ENCODE results near the gene CDH23. TPM values are rescaled to one million over a fixed set of nuclear protein-coding genes. Genes with fewer than 3 reads are reported as not detected.

Gene CDH23
- total and polyA plus RNA-seq, 9 of the 15 experiments (the other 6 are each of a cell fraction or from before 2014, with no cell fraction given), result 0.18 to 1.2 (median 0.47) TPM

DNA sequence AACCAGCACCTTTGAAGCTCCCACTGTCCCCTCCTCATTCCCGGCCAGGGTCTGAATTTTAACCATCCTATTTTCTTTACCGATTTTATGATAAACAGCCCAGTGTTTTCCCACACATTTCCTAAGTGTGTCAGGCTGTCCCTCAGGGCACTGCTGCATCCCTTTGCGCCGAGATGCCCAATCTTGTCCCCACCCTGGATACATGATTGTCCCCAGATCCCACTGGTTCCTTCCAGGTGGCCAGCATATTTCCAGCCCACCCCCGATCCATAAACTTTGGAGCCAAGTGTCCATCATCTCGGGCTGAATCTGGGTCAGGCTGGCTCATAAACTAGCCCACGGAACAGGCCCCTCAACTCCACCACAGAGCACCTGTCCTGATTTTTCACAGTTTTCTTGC lies 137.2 kb downstream of the CDH23 start:
- 31% methylated on average over 7 of the region's 7 CpGs for WGBS (ENCODE audit: insufficient coverage, low coverage, missing lambda C conversion rate)

More for the DNA sequence above, 137.2 kb downstream of the CDH23 start:
- no peak overlapping the region for H3K4me2 ChIP-seq (ENCODE audit: insufficient read depth, low read length)
- no peak overlapping the region for H3K4me3 ChIP-seq
- in situ Hi-C loops (cut with MboI), result no loop called here
- intact Hi-C loops (cut with micrococcal nuclease), result no loop called here
- ChIA-PET CTCF (ENCODE audit: low intra/inter-chr PET ratio) (no interaction called here), POLR2A (interaction anchor here (1.4 kb wide), 1 partner anchor 9 kb away, joined by 3 read pairs; no protein-coding TSS in a partner anchor)
- DNase-seq (ENCODE audit: extremely low read depth in 1 of 4, low spot score in 3 of 4), result no peak
- H3K9ac ChIP-seq (ENCODE audit: insufficient read depth in 1 of 2, low read depth in 2 of 2, low read length in 2 of 2), result 0 out of 4 replicates have a peak overlapping the region, but pooled peaks of 1 of the 2 experiments have one; percentile 15
- no peak for FAIRE-seq
- H3K36me3 ChIP-seq (ENCODE audit: control insufficient read depth, insufficient read depth, low read length), result no peaks in the 10 kb centered on the region
- no peaks in the 10 kb centered on the region for H3K9me3 ChIP-seq (replicated peaks; ENCODE audit: control insufficient read depth, insufficient read depth, low read depth, low read length)
- peaks cover under 1 to 53% of the 10 kb centered on the region in 2 experiments; a peak in 3 of 5 replicates for H3K27me3 ChIP-seq (ENCODE audit: control insufficient read depth in 2 of 2, insufficient read depth in 2 of 2, low read length in 2 of 2)
- H3K4me1 ChIP-seq (replicated peaks in 1 of 2; ENCODE audit: control insufficient read depth in 2 of 2, insufficient read depth in 2 of 2, low read length in 2 of 2), result peaks cover 0 to 29% of the 10 kb centered on the region in 2 experiments; a peak in 4 of 5 replicates
- ATAC-seq, result no peak
- no peak overlapping the region for H3K27ac ChIP-seq (ENCODE audit: extremely low read depth, low read depth, low read length)
- no peak overlapping the region for H2AFZ ChIP-seq (ENCODE audit: low read depth, low read length)
- BruUV-seq (replicated peaks), result no TSS peak
- no peak for TF ChIP-seq ILF3 (IDR thresholded peaks at IDR 0.05; ENCODE audit: borderline replicate concordance)
- no peak for TF ChIP-seq SAFB2 (IDR thresholded peaks at IDR 0.05; ENCODE audit: borderline replicate concordance, low read depth, low read length, severe bottlenecking)
- TF ChIP-seq, protein P1, sequence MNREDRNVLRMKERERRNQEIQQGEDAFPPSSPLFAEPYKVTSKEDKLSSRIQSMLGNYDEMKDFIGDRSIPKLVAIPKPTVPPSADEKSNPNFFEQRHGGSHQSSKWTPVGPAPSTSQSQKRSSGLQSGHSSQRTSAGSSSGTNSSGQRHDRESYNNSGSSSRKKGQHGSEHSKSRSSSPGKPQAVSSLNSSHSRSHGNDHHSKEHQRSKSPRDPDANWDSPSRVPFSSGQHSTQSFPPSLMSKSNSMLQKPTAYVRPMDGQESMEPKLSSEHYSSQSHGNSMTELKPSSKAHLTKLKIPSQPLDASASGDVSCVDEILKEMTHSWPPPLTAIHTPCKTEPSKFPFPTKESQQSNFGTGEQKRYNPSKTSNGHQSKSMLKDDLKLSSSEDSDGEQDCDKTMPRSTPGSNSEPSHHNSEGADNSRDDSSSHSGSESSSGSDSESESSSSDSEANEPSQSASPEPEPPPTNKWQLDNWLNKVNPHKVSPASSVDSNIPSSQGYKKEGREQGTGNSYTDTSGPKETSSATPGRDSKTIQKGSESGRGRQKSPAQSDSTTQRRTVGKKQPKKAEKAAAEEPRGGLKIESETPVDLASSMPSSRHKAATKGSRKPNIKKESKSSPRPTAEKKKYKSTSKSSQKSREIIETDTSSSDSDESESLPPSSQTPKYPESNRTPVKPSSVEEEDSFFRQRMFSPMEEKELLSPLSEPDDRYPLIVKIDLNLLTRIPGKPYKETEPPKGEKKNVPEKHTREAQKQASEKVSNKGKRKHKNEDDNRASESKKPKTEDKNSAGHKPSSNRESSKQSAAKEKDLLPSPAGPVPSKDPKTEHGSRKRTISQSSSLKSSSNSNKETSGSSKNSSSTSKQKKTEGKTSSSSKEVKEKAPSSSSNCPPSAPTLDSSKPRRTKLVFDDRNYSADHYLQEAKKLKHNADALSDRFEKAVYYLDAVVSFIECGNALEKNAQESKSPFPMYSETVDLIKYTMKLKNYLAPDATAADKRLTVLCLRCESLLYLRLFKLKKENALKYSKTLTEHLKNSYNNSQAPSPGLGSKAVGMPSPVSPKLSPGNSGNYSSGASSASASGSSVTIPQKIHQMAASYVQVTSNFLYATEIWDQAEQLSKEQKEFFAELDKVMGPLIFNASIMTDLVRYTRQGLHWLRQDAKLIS (CRISPR knock-in tag; IDR thresholded peaks at IDR 0.05), result no peak
- no peak for TF ChIP-seq SMAD3 (CRISPR knock-in tag; conservative IDR thresholded peaks at IDR 0.05)
- TF ChIP-seq SIRT6 (IDR thresholded peaks at IDR 0.05; ENCODE audit: low read depth, low read length), result no peak
- no peak for TF ChIP-seq RBM34 (IDR thresholded peaks at IDR 0.05; ENCODE audit: borderline replicate concordance, insufficient read depth, low read length)
- no peak for TF ChIP-seq CSDE1 (IDR thresholded peaks at IDR 0.05)
- no peak for TF ChIP-seq MEIS2 (IDR thresholded peaks at IDR 0.05; ENCODE audit: partially characterized antibody)
- no peak for TF ChIP-seq XRCC5 (IDR thresholded peaks at IDR 0.05; ENCODE audit: low read depth, low read length)
- TF ChIP-seq, protein P2, sequence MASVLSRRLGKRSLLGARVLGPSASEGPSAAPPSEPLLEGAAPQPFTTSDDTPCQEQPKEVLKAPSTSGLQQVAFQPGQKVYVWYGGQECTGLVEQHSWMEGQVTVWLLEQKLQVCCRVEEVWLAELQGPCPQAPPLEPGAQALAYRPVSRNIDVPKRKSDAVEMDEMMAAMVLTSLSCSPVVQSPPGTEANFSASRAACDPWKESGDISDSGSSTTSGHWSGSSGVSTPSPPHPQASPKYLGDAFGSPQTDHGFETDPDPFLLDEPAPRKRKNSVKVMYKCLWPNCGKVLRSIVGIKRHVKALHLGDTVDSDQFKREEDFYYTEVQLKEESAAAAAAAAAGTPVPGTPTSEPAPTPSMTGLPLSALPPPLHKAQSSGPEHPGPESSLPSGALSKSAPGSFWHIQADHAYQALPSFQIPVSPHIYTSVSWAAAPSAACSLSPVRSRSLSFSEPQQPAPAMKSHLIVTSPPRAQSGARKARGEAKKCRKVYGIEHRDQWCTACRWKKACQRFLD (CRISPR knock-in tag; IDR thresholded peaks at IDR 0.05), result no peak
- TF ChIP-seq PYGO2 (tag; IDR thresholded peaks at IDR 0.05), result no peak
- no peak for TF ChIP-seq CCNT2 (IDR thresholded peaks at IDR 0.05; ENCODE audit: borderline replicate concordance, extremely low read depth, insufficient read length, low read depth, low read length)
- no peak for TF ChIP-seq MEF2D (tag; conservative IDR thresholded peaks at IDR 0.05; ENCODE audit: low read depth)
- no peak for TF ChIP-seq ATF7 (IDR thresholded peaks at IDR 0.05)
- H3K9me1 ChIP-seq (ENCODE audit: control insufficient read depth, insufficient read depth, low read length), result no peaks in the 10 kb centered on the region
- no peaks in the 10 kb centered on the region for H4K20me1 ChIP-seq (replicated peaks; ENCODE audit: control insufficient read depth, insufficient read depth, low read length)
- H3K79me2 ChIP-seq (ENCODE audit: control insufficient read depth, insufficient read depth, low read length), result no peaks in the 10 kb centered on the region
